ENCODE data around the gene AKT1S1. TPM values are rescaled to one million over a fixed set of nuclear protein-coding genes. Genes with fewer than 3 reads are reported as not detected.
"Not testable (repeated sequence)": the region's sequence is repeated elsewhere in the genome, so short reads cannot be mapped to it uniquely, and the experiment has no call there.

AKT1S1 gene
- total RNA-seq, 1 donor from 2014 or later = 116 TPM

- H3K4me3 Mint-ChIP-seq (ENCODE audit: unreplicated experiment) = no peak overlapping the region
Observed at GRCh38 chr19:49925486-49925885, 48.3 kb upstream of the AKT1S1 start.

GRCh38 chr19:49924881-49925210, 47.7 kb upstream of the AKT1S1 start:
- not testable (repeated sequence) for H3K9ac ChIP-seq (ENCODE audit: low read length); H3K27me3 ChIP-seq (ENCODE audit: insufficient read depth, low read length); H3K4me3 ChIP-seq (ENCODE audit: insufficient read depth, low read depth, low read length); H3K36me3 Mint-ChIP-seq (ENCODE audit: low read depth, unreplicated experiment); H3K4me3 Mint-ChIP-seq (ENCODE audit: unreplicated experiment); H3K9me3 ChIP-seq (ENCODE audit: insufficient read depth, low read depth, low read length); DNase-seq (ENCODE audit: low read depth); H3K27ac ChIP-seq (ENCODE audit: low read depth, low read length); H2AFZ ChIP-seq (ENCODE audit: low read depth, low read length); H3K4me2 ChIP-seq (ENCODE audit: low read length); FAIRE-seq; H3K27me3 Mint-ChIP-seq (ENCODE audit: low read depth, unreplicated experiment); H3K27ac Mint-ChIP-seq (ENCODE audit: unreplicated experiment); H3K36me3 ChIP-seq (ENCODE audit: insufficient read depth, low read length); H3K9me3 Mint-ChIP-seq (ENCODE audit: unreplicated experiment)
- peaks cover 92% of the 10 kb centered on the region for H3K79me2 ChIP-seq (ENCODE audit: insufficient read depth, low read length)
- H3K4me1 ChIP-seq (ENCODE audit: insufficient read depth, low read length) = peaks cover 19% of the 10 kb centered on the region
- peaks cover 19% of the 10 kb centered on the region for H3K4me1 Mint-ChIP-seq (ENCODE audit: low read depth, unreplicated experiment)
- peaks cover 74% of the 10 kb centered on the region for H4K20me1 ChIP-seq (ENCODE audit: insufficient read depth, low read length)

More at GRCh38 chr19:49925486-49925885, 48.3 kb upstream of the AKT1S1 start:
- H3K4me1 Mint-ChIP-seq (ENCODE audit: low read depth, unreplicated experiment) = peaks cover 19% of the 10 kb centered on the region
- peaks cover 86% of the 10 kb centered on the region for H3K79me2 ChIP-seq (ENCODE audit: insufficient read depth, low read length)
- no peak overlapping the region for H2AFZ ChIP-seq (ENCODE audit: low read depth, low read length)
- H3K4me3 ChIP-seq (ENCODE audit: insufficient read depth, low read depth, low read length) = no peak overlapping the region
- DNase-seq (ENCODE audit: low read depth) = no peak
- H3K9me3 ChIP-seq (ENCODE audit: insufficient read depth, low read depth, low read length) = no peaks in the 10 kb centered on the region
- no peaks in the 10 kb centered on the region for H3K27me3 ChIP-seq (ENCODE audit: insufficient read depth, low read length)
- H4K20me1 ChIP-seq (ENCODE audit: insufficient read depth, low read length) = peaks cover 68% of the 10 kb centered on the region
- no peak overlapping the region for H3K4me2 ChIP-seq (ENCODE audit: low read length)
- H3K4me1 ChIP-seq (ENCODE audit: insufficient read depth, low read length) = peaks cover 19% of the 10 kb centered on the region
- no peak overlapping the region for H3K27ac Mint-ChIP-seq (ENCODE audit: unreplicated experiment)
- H3K36me3 Mint-ChIP-seq (ENCODE audit: low read depth, unreplicated experiment) = peaks cover 8% of the 10 kb centered on the region
- no peaks in the 10 kb centered on the region for H3K9me3 Mint-ChIP-seq (ENCODE audit: unreplicated experiment)
- H3K27ac ChIP-seq (ENCODE audit: low read depth, low read length) = no peak overlapping the region
- H3K27me3 Mint-ChIP-seq (ENCODE audit: low read depth, unreplicated experiment) = no peaks in the 10 kb centered on the region
- no peak for FAIRE-seq
- peaks cover 6% of the 10 kb centered on the region for H3K36me3 ChIP-seq (ENCODE audit: insufficient read depth, low read length)
- TF ChIP-seq EZH2 (IDR thresholded peaks at IDR 0.05; ENCODE audit: insufficient read depth, low read length) = no peak
- TF ChIP-seq CTCF (IDR thresholded peaks at IDR 0.05; ENCODE audit: insufficient read depth, low read depth, low read length) = no peak
- H3K9ac ChIP-seq (ENCODE audit: low read length) = no peak overlapping the region

GRCh38 chr19:49924004-49924880, 47.1 kb upstream of the AKT1S1 start:
- no peaks in the 10 kb centered on the region for H3K9me3 ChIP-seq (ENCODE audit: insufficient read depth, low read depth, low read length)
- H3K27ac ChIP-seq (ENCODE audit: low read depth, low read length) = no peak overlapping the region
- H3K4me2 ChIP-seq (ENCODE audit: low read length) = no peak overlapping the region
- H3K4me3 Mint-ChIP-seq (ENCODE audit: unreplicated experiment) = no peak overlapping the region
- H3K27me3 ChIP-seq (ENCODE audit: insufficient read depth, low read length) = no peaks in the 10 kb centered on the region
- no peaks in the 10 kb centered on the region for H3K9me3 Mint-ChIP-seq (ENCODE audit: unreplicated experiment)
- H3K27ac Mint-ChIP-seq (ENCODE audit: unreplicated experiment) = peak overlapping the region; percentile 62
- H3K36me3 Mint-ChIP-seq (ENCODE audit: low read depth, unreplicated experiment) = peaks cover 4% of the 10 kb centered on the region
- H2AFZ ChIP-seq (ENCODE audit: low read depth, low read length) = no peak overlapping the region
- no peak for TF ChIP-seq EZH2 (IDR thresholded peaks at IDR 0.05; ENCODE audit: insufficient read depth, low read length)
- no peak for TF ChIP-seq CTCF (IDR thresholded peaks at IDR 0.05; ENCODE audit: insufficient read depth, low read depth, low read length)
- H3K36me3 ChIP-seq (ENCODE audit: insufficient read depth, low read length) = peaks cover 6% of the 10 kb centered on the region
- H3K27me3 Mint-ChIP-seq (ENCODE audit: low read depth, unreplicated experiment) = no peaks in the 10 kb centered on the region
- DNase-seq (ENCODE audit: low read depth) = no peak
- no peak overlapping the region for H3K4me3 ChIP-seq (ENCODE audit: insufficient read depth, low read depth, low read length)
- H3K9ac ChIP-seq (ENCODE audit: low read length) = no peak overlapping the region
- peaks cover 19% of the 10 kb centered on the region for H3K4me1 ChIP-seq (ENCODE audit: insufficient read depth, low read length)
- H3K4me1 Mint-ChIP-seq (ENCODE audit: low read depth, unreplicated experiment) = peaks cover 19% of the 10 kb centered on the region
- H4K20me1 ChIP-seq (ENCODE audit: insufficient read depth, low read length) = peaks cover 80% of the 10 kb centered on the region
- FAIRE-seq = no peak
- peaks cover 98% of the 10 kb centered on the region for H3K79me2 ChIP-seq (ENCODE audit: insufficient read depth, low read length)
